GM19328 (cell line): ENCODE data around the gene ANKS6.

ENCODE experiments used
- ATAC-seq: cut with Tn5 transposase; IDR thresholded peaks from one replicate; pipeline ENCODE4 v1.9.1; 2021; ENCODE audit warnings: mild to moderate bottlenecking, moderate library complexity; ENCODE audit not compliant: unreplicated experiment

Gene ANKS6

DNA sequence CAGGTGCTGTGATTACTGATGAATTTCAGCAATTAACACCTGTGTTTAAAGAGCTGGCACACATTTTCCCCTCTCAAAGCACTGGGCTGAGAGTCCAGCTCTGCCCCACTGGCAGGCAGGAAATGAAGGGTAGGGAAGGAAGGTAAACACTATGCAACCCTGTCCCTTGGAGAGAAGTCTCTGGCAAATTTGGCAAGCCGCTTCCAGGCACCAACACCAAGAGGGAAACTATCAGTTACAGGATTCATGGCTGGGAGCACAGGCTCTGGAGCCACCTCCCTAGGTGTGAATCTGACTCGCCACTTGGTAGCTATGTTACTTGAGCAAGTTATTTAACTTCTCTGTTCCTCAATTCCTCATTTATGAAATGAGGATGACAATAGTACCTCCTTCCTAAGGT lies 3.3 kb downstream of the ANKS6 start:
- ATAC-seq: no peak

- no peak for ATAC-seq
Observed at GRCh38 chr9:98791608-98792490, 4.5 kb downstream of the ANKS6 start.

- ATAC-seq: no peak
Observed at GRCh38 chr9:98790842-98791607, 5.3 kb downstream of the ANKS6 start.

- no peak for ATAC-seq
Observed at GRCh38 chr9:98790134-98790841, 6.1 kb downstream of the ANKS6 start.

- no peak for ATAC-seq
Observed at GRCh38 chr9:98789483-98790133, 6.7 kb downstream of the ANKS6 start.

DNA sequence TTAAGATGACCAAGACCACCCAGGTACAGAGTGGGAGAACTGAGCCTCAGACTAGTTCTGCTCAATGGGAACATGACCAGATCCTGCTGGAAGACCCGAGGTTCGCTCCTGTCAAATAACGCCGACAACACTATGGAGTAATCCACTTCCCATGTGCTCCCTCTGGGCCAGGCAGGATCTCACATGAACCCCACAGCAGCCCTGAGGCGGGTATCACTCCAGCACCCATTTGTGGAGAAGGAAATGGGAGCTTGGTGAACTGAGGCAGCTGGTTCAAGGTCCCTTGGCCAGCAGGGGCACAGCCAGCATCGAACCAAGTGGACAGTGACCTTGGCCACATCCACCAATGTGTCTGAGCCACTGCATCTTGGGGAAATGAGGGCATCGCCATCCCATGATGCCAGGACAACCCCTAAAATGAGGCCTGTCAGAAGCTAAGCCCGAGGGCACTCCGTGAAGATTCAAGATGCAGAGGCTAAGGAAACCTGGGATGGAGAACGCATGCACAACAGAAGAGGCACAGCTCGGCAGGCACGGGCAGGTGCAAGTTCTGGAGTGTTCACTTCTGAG lies 8.5 kb downstream of the ANKS6 start:
- ATAC-seq: no peak

DNA sequence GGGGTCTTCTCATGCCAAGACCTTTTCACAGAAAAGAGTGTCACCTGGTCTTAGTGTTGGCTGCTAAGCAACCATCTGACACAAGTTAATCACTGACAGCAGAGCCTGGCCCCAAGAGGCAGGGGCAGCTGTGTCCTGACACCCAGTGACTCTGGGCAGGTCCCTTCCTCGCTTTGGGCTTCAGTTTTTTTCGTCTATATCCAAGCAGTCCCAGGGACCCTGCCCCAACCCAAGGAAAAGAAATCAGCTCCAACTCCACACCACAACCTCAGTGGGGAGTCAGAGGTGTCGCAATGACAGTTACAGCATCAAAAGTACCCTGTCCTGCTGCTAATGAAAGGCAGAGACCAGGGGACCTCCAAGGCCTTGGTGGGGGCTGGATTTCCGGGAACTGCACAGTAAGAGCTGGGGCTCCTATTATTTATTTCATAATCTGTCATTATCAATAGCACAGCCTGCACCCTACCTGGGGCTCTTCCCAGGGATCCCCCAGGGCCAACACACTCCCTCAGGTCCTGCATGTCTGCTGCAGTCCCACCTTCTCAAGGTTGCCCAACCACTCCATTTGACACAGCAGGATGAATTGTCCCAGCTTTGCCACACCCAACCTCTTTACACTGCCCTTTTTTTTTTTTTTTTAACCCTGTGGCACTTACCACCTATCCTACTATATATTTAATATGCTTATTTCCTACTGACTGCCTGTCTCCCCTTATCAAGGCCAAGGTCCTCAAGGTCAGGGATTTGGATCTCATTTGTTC lies 9.4 kb downstream of the ANKS6 start:
- ATAC-seq: no peak

- no peak for ATAC-seq
Observed at GRCh38 chr9:98784831-98785806, 11.2 kb downstream of the ANKS6 start.

- no peak for ATAC-seq
Observed at GRCh38 chr9:98783518-98784226, 12.7 kb downstream of the ANKS6 start.

GRCh38 chr9:98781588-98782383 lies 14.6 kb downstream of the ANKS6 start:
- ATAC-seq: no peak

- ATAC-seq: no peak
Observed at GRCh38 chr9:98780059-98780749, 16.2 kb downstream of the ANKS6 start.

DNA sequence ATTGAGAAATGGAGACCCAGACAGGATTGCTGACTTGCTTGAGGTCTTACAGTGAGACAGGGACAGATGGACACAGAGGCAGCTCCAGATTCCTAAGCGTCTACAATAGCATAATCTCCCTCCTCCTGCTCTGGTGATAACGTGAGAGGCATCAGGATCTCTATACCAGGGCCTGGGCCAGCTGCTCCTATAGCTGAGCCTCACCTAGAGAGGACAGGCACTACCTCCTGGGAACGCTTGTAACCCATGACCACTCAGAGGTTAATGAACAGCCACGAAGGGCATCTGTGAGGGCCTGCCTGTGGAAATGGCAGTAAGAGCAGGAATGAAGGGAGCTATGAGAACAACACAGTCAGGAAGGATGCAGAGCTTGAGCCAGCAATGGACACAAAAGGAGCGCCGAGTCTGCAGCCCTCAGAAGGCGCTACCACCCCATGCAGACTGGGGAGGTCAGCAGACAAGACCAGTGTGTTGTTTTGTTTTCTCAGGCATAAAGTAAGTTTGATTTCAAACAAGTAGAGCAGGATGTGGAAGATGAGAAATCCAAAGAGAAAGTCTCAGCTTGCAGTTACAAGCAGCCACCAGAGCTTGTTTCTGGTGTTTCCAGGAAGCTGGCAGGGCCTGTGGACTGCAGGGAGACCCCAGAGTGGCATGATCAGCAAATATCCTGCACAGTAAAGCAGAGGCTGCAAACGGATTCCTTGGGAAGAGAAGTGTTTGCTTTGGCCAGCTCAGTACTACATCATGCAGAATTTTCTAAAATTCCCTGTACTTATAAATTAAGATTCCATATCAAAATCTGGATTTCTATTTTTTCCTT lies 17.4 kb downstream of the ANKS6 start:
- ATAC-seq: no peak

- no peak for ATAC-seq
Observed at GRCh38 chr9:98778251-98778650, 18.1 kb downstream of the ANKS6 start.

GRCh38 chr9:98777618-98778017 lies 18.7 kb downstream of the ANKS6 start:
- ATAC-seq: no peak

- ATAC-seq: no peak
Observed at GRCh38 chr9:98775831-98776441, 20.4 kb downstream of the ANKS6 start.
